ENCODE results near the gene WBP11. TPM values are rescaled to one million over a fixed set of nuclear protein-coding genes. Genes with fewer than 3 reads are reported as not detected.

Gene WBP11
- total RNA-seq, 1 experiment from 2014 or later: 47.3 TPM

GRCh38 chr12:14828892-14829291 is 25.6 kb upstream of the WBP11 start:
- BruUV-seq (replicated peaks): no TSS peak
- Histone ChIP-seq H3K27ac (ENCODE audit: low read length) (no peak overlapping the region), H3K4me3 (ENCODE audit: low read depth in 2 of 2, low read length in 2 of 2) (no peak overlapping the region), H3K4me1 (ENCODE audit: control insufficient read depth, insufficient read depth, low read length) (no peaks in the 10 kb centered on the region), H3K9me3 (ENCODE audit: control insufficient read depth, insufficient read depth, low read depth, low read length) (no peaks in the 10 kb centered on the region), H3K27me3 (ENCODE audit: control insufficient read depth, insufficient read depth, low read length) (no peaks in the 10 kb centered on the region), H3K36me3 (ENCODE audit: control insufficient read depth, insufficient read depth, low read length) (no peaks in the 10 kb centered on the region)
- intact Hi-C loops (cut with micrococcal nuclease; ENCODE audit: unreplicated experiment): no loop called here
- no peak for TF ChIP-seq POLR2AphosphoS5 (IDR thresholded peaks at IDR 0.05; ENCODE audit: low read depth, low read length)
- TF ChIP-seq SIN3A (IDR thresholded peaks at IDR 0.05; ENCODE audit: borderline replicate concordance, insufficient read depth, low read depth, low read length): no peak
- no peak for TF ChIP-seq REST (IDR thresholded peaks at IDR 0.05; ENCODE audit: insufficient read depth in 1 of 2, low read depth in 2 of 2, low read length in 1 of 2)
- no peak for TF ChIP-seq CTCF (IDR thresholded peaks at IDR 0.05)
- in situ Hi-C loops (cut with HindIII; ENCODE audit: low pct_unique_long_range_greater_than_20kb, low sequenced_read_pairs): no loop called here
- ChIA-PET CTCF (no interaction called here), POLR2A (no interaction called here)
- DNase-seq (ENCODE audit: low read depth, low spot score) (no peak), ATAC-seq (no peak)

GRCh38 chr12:14827043-14827442 is 23.8 kb upstream of the WBP11 start:
- ATAC-seq (no peak), DNase-seq (ENCODE audit: low read depth, low spot score) (no peak)
- no peak overlapping the region for H3K27ac ChIP-seq (ENCODE audit: low read length)
- no peak overlapping the region for H3K4me3 ChIP-seq (ENCODE audit: low read depth in 2 of 2, low read length in 2 of 2)
- H3K27me3 ChIP-seq (ENCODE audit: control insufficient read depth, insufficient read depth, low read length): no peaks in the 10 kb centered on the region
- TF ChIP-seq CTCF (IDR thresholded peaks at IDR 0.05) (no peak), SIN3A (IDR thresholded peaks at IDR 0.05; ENCODE audit: borderline replicate concordance, insufficient read depth, low read depth, low read length) (no peak), POLR2AphosphoS5 (IDR thresholded peaks at IDR 0.05; ENCODE audit: low read depth, low read length) (no peak), REST (IDR thresholded peaks at IDR 0.05; ENCODE audit: insufficient read depth in 1 of 2, low read depth in 2 of 2, low read length in 1 of 2) (no peak), TCF7L2 (IDR thresholded peaks at IDR 0.05; ENCODE audit: low read depth, low read length) (no peak)
- H3K9me3 ChIP-seq (ENCODE audit: control insufficient read depth, insufficient read depth, low read depth, low read length): no peaks in the 10 kb centered on the region
- no TSS peak for BruUV-seq (replicated peaks)
- in situ Hi-C loops (cut with HindIII; ENCODE audit: low pct_unique_long_range_greater_than_20kb, low sequenced_read_pairs) (no loop called here), intact Hi-C loops (cut with micrococcal nuclease; ENCODE audit: unreplicated experiment) (no loop called here)
- H3K36me3 ChIP-seq (ENCODE audit: control insufficient read depth, insufficient read depth, low read length): no peaks in the 10 kb centered on the region
- ChIA-PET CTCF (no interaction called here), POLR2A (no interaction called here)
- H3K4me1 ChIP-seq (ENCODE audit: control insufficient read depth, insufficient read depth, low read length): no peaks in the 10 kb centered on the region

Data from Panc1 (cell line).